Measurements from ENCODE around the gene NDUFV2. TPM values are rescaled to one million over a fixed set of nuclear protein-coding genes. Genes with fewer than 3 reads are reported as not detected.
"Not testable (repeated sequence)": the region's sequence is repeated elsewhere in the genome, so short reads cannot be mapped to it uniquely, and the experiment has no call there.

The NDUFV2 gene
- total and polyA plus RNA-seq, 2 donors, result 168 to 212 TPM

GRCh38 chr18:9165883-9166282 is 63.4 kb downstream of the NDUFV2 start:
- not testable (repeated sequence) for H3K36me3 ChIP-seq (ENCODE audit: control insufficient read depth in 2 of 2, insufficient read depth in 2 of 2, low read length in 1 of 2); H3K27ac ChIP-seq (ENCODE audit: low read depth in 1 of 2, low read length in 1 of 2); H3K4me1 ChIP-seq (ENCODE audit: control insufficient read depth in 2 of 2, insufficient read depth in 2 of 2, low read length in 2 of 2); H3K4me3 ChIP-seq (ENCODE audit: low read length in 2 of 2); H3K9me3 ChIP-seq (ENCODE audit: control insufficient read depth in 2 of 2, insufficient read depth in 1 of 2, low read length in 1 of 2); H3K27me3 ChIP-seq (ENCODE audit: control insufficient read depth in 2 of 2, insufficient read depth in 1 of 2, low read length in 1 of 2); DNase-seq (ENCODE audit: low read depth in 6 of 9, low spot score in 9 of 9)
- 100% methylated on average over 3 of the region's 3 CpGs for WGBS

DNA sequence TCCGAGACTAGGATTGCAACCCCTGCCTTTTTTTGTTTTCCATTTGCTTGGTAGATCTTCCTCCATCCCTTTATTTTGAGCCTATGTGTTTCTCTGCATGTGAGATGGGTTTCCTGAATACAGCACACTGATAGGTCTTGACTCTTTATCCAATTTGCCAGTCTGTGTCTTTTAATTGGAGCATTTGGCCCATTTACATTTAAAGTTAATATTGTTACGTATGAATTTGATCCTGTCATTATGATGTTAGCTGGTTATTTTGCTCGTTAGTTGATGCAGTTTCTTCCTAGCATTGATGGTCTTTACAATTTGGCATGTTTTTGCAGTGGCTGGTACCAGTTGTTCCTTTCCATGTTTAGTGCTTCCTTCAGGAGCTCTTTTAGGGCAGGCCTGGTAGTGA is 67.0 kb downstream of the NDUFV2 start:
- WGBS, result 98% methylated on average over 3 of the region's 3 CpGs
- not testable (repeated sequence) for H3K27ac ChIP-seq (ENCODE audit: low read depth in 1 of 2, low read length in 1 of 2); H3K36me3 ChIP-seq (ENCODE audit: control insufficient read depth in 2 of 2, insufficient read depth in 2 of 2, low read length in 1 of 2); H3K4me1 ChIP-seq (ENCODE audit: control insufficient read depth in 2 of 2, insufficient read depth in 2 of 2, low read length in 2 of 2); H3K9me3 ChIP-seq (ENCODE audit: control insufficient read depth in 2 of 2, insufficient read depth in 1 of 2, low read length in 1 of 2); DNase-seq (ENCODE audit: low read depth in 6 of 9, low spot score in 9 of 9); H3K27me3 ChIP-seq (ENCODE audit: control insufficient read depth in 2 of 2, insufficient read depth in 1 of 2, low read length in 1 of 2); H3K4me3 ChIP-seq (ENCODE audit: low read length in 2 of 2)

DNA sequence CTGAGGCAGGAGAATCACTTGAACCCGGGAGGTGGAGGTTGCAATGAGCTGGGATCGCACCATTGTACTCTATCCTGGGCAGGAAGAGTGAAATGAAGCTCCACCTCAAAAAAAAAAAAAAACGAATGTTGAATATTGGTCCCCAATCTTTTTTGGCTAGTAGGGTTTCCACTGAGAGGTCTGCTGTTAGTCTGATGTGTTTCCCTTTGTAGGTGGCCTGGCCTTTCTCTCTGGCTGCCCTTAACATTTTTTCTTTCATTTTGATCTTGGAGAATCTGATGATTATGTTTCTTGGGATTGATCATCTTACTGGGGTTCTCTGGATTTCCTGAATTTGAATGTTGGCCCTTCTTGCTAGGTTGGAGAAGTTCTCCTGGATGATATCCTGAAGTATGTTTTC is 69.4 kb downstream of the NDUFV2 start:
- H3K9me3 ChIP-seq (ENCODE audit: control insufficient read depth in 2 of 2, insufficient read depth in 1 of 2, low read length in 1 of 2); H3K27me3 ChIP-seq (ENCODE audit: control insufficient read depth in 2 of 2, insufficient read depth in 1 of 2, low read length in 1 of 2); H3K4me3 ChIP-seq (ENCODE audit: low read length in 2 of 2); DNase-seq (ENCODE audit: low read depth in 6 of 9, low spot score in 9 of 9); H3K4me1 ChIP-seq (ENCODE audit: control insufficient read depth in 2 of 2, insufficient read depth in 2 of 2, low read length in 2 of 2); H3K27ac ChIP-seq (ENCODE audit: low read depth in 1 of 2, low read length in 1 of 2); H3K36me3 ChIP-seq (ENCODE audit: control insufficient read depth in 2 of 2, insufficient read depth in 2 of 2, low read length in 1 of 2): not testable (repeated sequence)
- 65% methylated on average over 3 of the region's 3 CpGs for WGBS

GRCh38 chr18:9172506-9173127 is 70.1 kb downstream of the NDUFV2 start:
- WGBS, result 93% methylated on average over 4 of the region's 4 CpGs
- no peak for DNase-seq (ENCODE audit: low read depth in 6 of 9, low spot score in 9 of 9)
- H3K27ac ChIP-seq (ENCODE audit: low read depth in 1 of 2, low read length in 1 of 2), result no peak overlapping the region
- no peaks in the 10 kb centered on the region for H3K36me3 ChIP-seq (ENCODE audit: control insufficient read depth in 2 of 2, insufficient read depth in 2 of 2, low read length in 1 of 2)
- no peak overlapping the region for H3K4me3 ChIP-seq (ENCODE audit: low read length in 2 of 2)
- no peaks in the 10 kb centered on the region for H3K27me3 ChIP-seq (ENCODE audit: control insufficient read depth in 2 of 2, insufficient read depth in 1 of 2, low read length in 1 of 2)
- H3K9me3 ChIP-seq (ENCODE audit: control insufficient read depth in 2 of 2, insufficient read depth in 1 of 2, low read length in 1 of 2), result no peaks in the 10 kb centered on the region
- H3K4me1 ChIP-seq (ENCODE audit: control insufficient read depth in 2 of 2, insufficient read depth in 2 of 2, low read length in 2 of 2), result peaks cover 0 to 8% of the 10 kb centered on the region in 2 donors

DNA sequence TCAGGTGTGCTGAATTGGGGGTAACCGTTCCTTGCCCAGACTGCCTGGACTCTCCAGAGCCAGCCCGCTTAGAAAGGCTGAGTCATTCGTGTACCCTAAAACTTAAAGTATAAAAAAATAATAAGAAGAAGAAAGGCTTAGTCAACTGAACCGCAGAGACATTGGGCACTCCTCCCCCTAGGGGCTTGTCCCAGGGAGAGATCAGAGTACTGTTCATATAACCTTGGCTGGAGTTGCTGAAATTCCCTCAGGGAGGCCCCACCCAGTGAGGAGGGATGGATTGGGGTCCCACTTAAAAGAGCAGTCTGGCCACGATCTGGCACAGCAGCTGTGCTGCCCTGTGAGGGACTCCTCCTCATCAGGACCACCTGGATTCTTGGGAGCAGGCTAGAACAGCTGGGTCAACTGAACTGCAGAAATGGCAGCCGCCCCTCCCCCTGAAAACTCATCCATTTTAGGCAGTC is 71.3 kb downstream of the NDUFV2 start:
- Histone ChIP-seq H3K4me1 (ENCODE audit: control insufficient read depth in 2 of 2, insufficient read depth in 2 of 2, low read length in 2 of 2) (peaks cover 0 to 8% of the 10 kb centered on the region in 2 donors), H3K27me3 (ENCODE audit: control insufficient read depth in 2 of 2, insufficient read depth in 1 of 2, low read length in 1 of 2) (no peaks in the 10 kb centered on the region), H3K36me3 (ENCODE audit: control insufficient read depth in 2 of 2, insufficient read depth in 2 of 2, low read length in 1 of 2) (no peaks in the 10 kb centered on the region), H3K27ac (ENCODE audit: low read depth in 1 of 2, low read length in 1 of 2) (no peak overlapping the region), H3K4me3 (ENCODE audit: low read length in 2 of 2) (no peak overlapping the region), H3K9me3 (ENCODE audit: control insufficient read depth in 2 of 2, insufficient read depth in 1 of 2, low read length in 1 of 2) (no peaks in the 10 kb centered on the region)
- DNase-seq (ENCODE audit: low read depth in 6 of 9, low spot score in 9 of 9), result no peak
- 87% methylated on average over 6 of the region's 6 CpGs for WGBS

GRCh38 chr18:9174302-9174701 is 71.8 kb downstream of the NDUFV2 start:
- H3K27me3 ChIP-seq (ENCODE audit: control insufficient read depth in 2 of 2, insufficient read depth in 1 of 2, low read length in 1 of 2), result no peaks in the 10 kb centered on the region
- 89% methylated on average over 4 of the region's 4 CpGs for WGBS
- no peak for DNase-seq (ENCODE audit: low read depth in 6 of 9, low spot score in 9 of 9)
- H3K27ac ChIP-seq (ENCODE audit: low read depth in 1 of 2, low read length in 1 of 2), result no peak overlapping the region
- H3K9me3 ChIP-seq (ENCODE audit: control insufficient read depth in 2 of 2, insufficient read depth in 1 of 2, low read length in 1 of 2), result no peaks in the 10 kb centered on the region
- H3K36me3 ChIP-seq (ENCODE audit: control insufficient read depth in 2 of 2, insufficient read depth in 2 of 2, low read length in 1 of 2), result no peaks in the 10 kb centered on the region
- H3K4me3 ChIP-seq (ENCODE audit: low read length in 2 of 2), result no peak overlapping the region
- peaks cover 0 to 8% of the 10 kb centered on the region in 2 donors for H3K4me1 ChIP-seq (ENCODE audit: control insufficient read depth in 2 of 2, insufficient read depth in 2 of 2, low read length in 2 of 2)

GRCh38 chr18:9175115-9175514 is 72.6 kb downstream of the NDUFV2 start:
- 98% methylated on average over 1 of the region's 1 CpG for WGBS
- peaks cover 0 to 8% of the 10 kb centered on the region in 2 donors for H3K4me1 ChIP-seq (ENCODE audit: control insufficient read depth in 2 of 2, insufficient read depth in 2 of 2, low read length in 2 of 2)
- no peaks in the 10 kb centered on the region for H3K36me3 ChIP-seq (ENCODE audit: control insufficient read depth in 2 of 2, insufficient read depth in 2 of 2, low read length in 1 of 2)
- no peak overlapping the region for H3K27ac ChIP-seq (ENCODE audit: low read depth in 1 of 2, low read length in 1 of 2)
- no peak for DNase-seq (ENCODE audit: low read depth in 6 of 9, low spot score in 9 of 9)
- H3K9me3 ChIP-seq (ENCODE audit: control insufficient read depth in 2 of 2, insufficient read depth in 1 of 2, low read length in 1 of 2), result no peaks in the 10 kb centered on the region
- no peak overlapping the region for H3K4me3 ChIP-seq (ENCODE audit: low read length in 2 of 2)
- H3K27me3 ChIP-seq (ENCODE audit: control insufficient read depth in 2 of 2, insufficient read depth in 1 of 2, low read length in 1 of 2), result no peaks in the 10 kb centered on the region

- Histone ChIP-seq H3K4me1 (ENCODE audit: control insufficient read depth in 2 of 2, insufficient read depth in 2 of 2, low read length in 2 of 2) (peaks cover 0 to 8% of the 10 kb centered on the region in 2 donors), H3K36me3 (ENCODE audit: control insufficient read depth in 2 of 2, insufficient read depth in 2 of 2, low read length in 1 of 2) (no peaks in the 10 kb centered on the region), H3K27ac (ENCODE audit: low read depth in 1 of 2, low read length in 1 of 2) (no peak overlapping the region), H3K27me3 (ENCODE audit: control insufficient read depth in 2 of 2, insufficient read depth in 1 of 2, low read length in 1 of 2) (no peaks in the 10 kb centered on the region), H3K4me3 (ENCODE audit: low read length in 2 of 2) (no peak overlapping the region), H3K9me3 (ENCODE audit: control insufficient read depth in 2 of 2, insufficient read depth in 1 of 2, low read length in 1 of 2) (no peaks in the 10 kb centered on the region)
- no peak for DNase-seq (ENCODE audit: low read depth in 6 of 9, low spot score in 9 of 9)
- WGBS, result 96% methylated on average over 6 of the region's 6 CpGs
Observed at GRCh38 chr18:9177031-9177430, 74.5 kb downstream of the NDUFV2 start.

DNA sequence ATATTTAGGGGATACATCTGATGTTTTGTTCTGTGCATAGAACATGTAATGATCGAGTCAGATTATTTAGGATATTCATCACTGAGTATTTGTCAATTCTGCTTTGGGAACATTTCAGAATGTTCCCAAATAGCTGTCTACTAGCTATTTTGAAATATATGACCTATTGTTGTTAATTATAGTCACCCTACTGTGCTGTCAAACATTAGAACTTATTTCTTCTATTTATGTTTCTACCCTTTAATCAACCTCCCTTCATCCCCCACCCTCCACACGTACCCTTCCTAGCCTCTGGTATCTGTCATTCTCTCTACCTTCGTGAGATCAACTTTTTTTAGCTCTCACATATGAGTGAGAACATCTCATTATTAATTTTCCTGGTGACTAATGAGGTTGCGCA is 75.0 kb downstream of the NDUFV2 start:
- WGBS, result 97% methylated on average over 4 of the region's 4 CpGs
- Histone ChIP-seq H3K27me3 (ENCODE audit: control insufficient read depth in 2 of 2, insufficient read depth in 1 of 2, low read length in 1 of 2) (no peaks in the 10 kb centered on the region), H3K4me3 (ENCODE audit: low read length in 2 of 2) (no peak overlapping the region), H3K9me3 (ENCODE audit: control insufficient read depth in 2 of 2, insufficient read depth in 1 of 2, low read length in 1 of 2) (no peaks in the 10 kb centered on the region), H3K4me1 (ENCODE audit: control insufficient read depth in 2 of 2, insufficient read depth in 2 of 2, low read length in 2 of 2) (peaks cover 0 to 8% of the 10 kb centered on the region in 2 donors), H3K36me3 (ENCODE audit: control insufficient read depth in 2 of 2, insufficient read depth in 2 of 2, low read length in 1 of 2) (no peaks in the 10 kb centered on the region), H3K27ac (ENCODE audit: low read depth in 1 of 2, low read length in 1 of 2) (no peak overlapping the region)
- DNase-seq (ENCODE audit: low read depth in 6 of 9, low spot score in 9 of 9), result no peak

Measured in thymus (tissue), 11 donors.